HEK293 (cell line): ENCODE results near the gene OR4S2.

ENCODE experiments used
- ZBTB7A ChIP-seq: fragments of 450-650 bp; formaldehyde crosslinking; IDR thresholded peaks from 2 replicates; pipeline ENCODE4 v1.5.1; 2016; ENCODE audit warnings: low read depth, missing biosample characterization, missing genetic modification characterization
- ZFP41 ChIP-seq: fragments of 450-650 bp; formaldehyde crosslinking; IDR thresholded peaks from 2 replicates; pipeline ENCODE4 v1.5.1; 2016; ENCODE audit warnings: missing biosample characterization, missing genetic modification characterization, borderline replicate concordance
- ZNF37A ChIP-seq: fragments of 450-650 bp; IDR thresholded peaks from 2 replicates; pipeline ENCODE4 v1.5.1; 2018; ENCODE audit warnings: missing biosample characterization, missing genetic modification characterization
- ZNF548 ChIP-seq: fragments of 450-650 bp; formaldehyde crosslinking; IDR thresholded peaks from 2 replicates; pipeline ENCODE4 v1.5.1; 2016; ENCODE audit warnings: missing biosample characterization, missing genetic modification characterization
- TF ChIP-seq, protein P1 (sequence below): fragments of 450-650 bp; formaldehyde crosslinking; IDR thresholded peaks from 2 replicates; pipeline ENCODE4 v1.5.1; 2016; ENCODE audit warnings: missing biosample characterization, missing genetic modification characterization

DNA sequence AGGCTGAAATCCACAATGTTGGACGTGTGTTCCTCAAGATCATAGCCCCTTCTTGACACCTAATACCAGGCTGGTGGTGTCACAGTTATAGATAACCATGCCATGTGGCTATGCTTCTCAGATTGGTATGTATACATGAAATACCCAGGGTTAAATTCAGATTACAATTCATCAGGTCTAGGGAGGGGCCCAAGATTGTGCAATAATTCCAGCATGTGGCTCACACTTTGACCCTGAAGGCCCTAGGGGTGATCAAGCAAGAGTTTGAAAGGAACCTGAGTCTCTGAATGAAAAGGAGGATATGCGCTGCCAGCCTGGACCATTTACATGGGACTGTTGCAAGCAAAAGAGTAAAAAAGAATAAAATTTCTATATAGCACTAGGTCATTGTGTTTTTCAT is 21.2 kb downstream of the OR4S2 start:
- TF ChIP-seq, protein P1, sequence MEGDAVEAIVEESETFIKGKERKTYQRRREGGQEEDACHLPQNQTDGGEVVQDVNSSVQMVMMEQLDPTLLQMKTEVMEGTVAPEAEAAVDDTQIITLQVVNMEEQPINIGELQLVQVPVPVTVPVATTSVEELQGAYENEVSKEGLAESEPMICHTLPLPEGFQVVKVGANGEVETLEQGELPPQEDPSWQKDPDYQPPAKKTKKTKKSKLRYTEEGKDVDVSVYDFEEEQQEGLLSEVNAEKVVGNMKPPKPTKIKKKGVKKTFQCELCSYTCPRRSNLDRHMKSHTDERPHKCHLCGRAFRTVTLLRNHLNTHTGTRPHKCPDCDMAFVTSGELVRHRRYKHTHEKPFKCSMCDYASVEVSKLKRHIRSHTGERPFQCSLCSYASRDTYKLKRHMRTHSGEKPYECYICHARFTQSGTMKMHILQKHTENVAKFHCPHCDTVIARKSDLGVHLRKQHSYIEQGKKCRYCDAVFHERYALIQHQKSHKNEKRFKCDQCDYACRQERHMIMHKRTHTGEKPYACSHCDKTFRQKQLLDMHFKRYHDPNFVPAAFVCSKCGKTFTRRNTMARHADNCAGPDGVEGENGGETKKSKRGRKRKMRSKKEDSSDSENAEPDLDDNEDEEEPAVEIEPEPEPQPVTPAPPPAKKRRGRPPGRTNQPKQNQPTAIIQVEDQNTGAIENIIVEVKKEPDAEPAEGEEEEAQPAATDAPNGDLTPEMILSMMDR (tag by site-specific recombination), result no peak
- TF ChIP-seq ZNF548 (tag by site-specific recombination) (no peak), ZFP41 (no peak), ZBTB7A (no peak), ZNF37A (tag by site-specific recombination) (no peak)
